Naive thymus-derived CD4-positive, alpha-beta T cell (primary cell): Measurements from ENCODE around the gene TSHR. TPM values are rescaled to one million over a fixed set of nuclear protein-coding genes. Genes with fewer than 3 reads are reported as not detected.
A peak's percentile ranks its signal among the peaks of the same experiment; 100 is the strongest.

Experiments used
- ATAC-seq: fragments of 150-1000 bp; cut with Tn5 transposase; 2 replicates; pipeline ENCODE4 v1.10.0; 2021; ENCODE audit warnings: mild to moderate bottlenecking, moderate library complexity
- CTCF ChIA-PET: fragments of 350-600 bp; sonication (Branson Sonifier 250); formaldehyde crosslinking; loops from one replicate; lab custom pipeline; 2021; ENCODE audit warnings: antibody characterized with exemption; lab: Charles Lee
- POLR2A ChIA-PET: fragments of 350-600 bp; sonication (Branson Sonifier 250); formaldehyde crosslinking; loops from one replicate; lab custom pipeline; 2021; ENCODE audit warnings: antibody characterized with exemption, inconsistent platforms; lab: Charles Lee
- DNase-seq, 9 donors: peaks; one replicate each; pipeline versions ENCODE4 v3.0.0 to v3.0.0-alpha.2; 2020 to 2022; ENCODE audit warnings: mixed read lengths in 1 of 9
- H3K27ac ChIP-seq: one replicate; pipeline ENCODE4 v1.7.0; 2013; ENCODE audit warnings: mild to moderate bottlenecking, low read depth, low read length, moderate library complexity
- H3K27me3 ChIP-seq, 2 donors: one replicate each; pipeline ENCODE4 v1.7.0; 2013; ENCODE audit warnings: low read length in 2 of 2, mild to moderate bottlenecking in 2 of 2, moderate library complexity in 2 of 2; ENCODE audit not compliant: control insufficient read depth in 2 of 2, insufficient read depth in 2 of 2
- H3K36me3 ChIP-seq, 3 experiments: 1 replicate in 2 of 3; 2 replicates in 1 of 3; pipeline ENCODE4 v1.7.0; 2013; ENCODE audit warnings: low read length in 3 of 3, mild to moderate bottlenecking in 3 of 3, moderate library complexity in 1 of 3; ENCODE audit not compliant: insufficient read depth in 3 of 3, control insufficient read depth in 2 of 3
- H3K4me1 ChIP-seq, 2 donors: one replicate each; pipeline ENCODE4 v1.7.0; 2013; ENCODE audit warnings: low read length in 2 of 2, mild to moderate bottlenecking in 2 of 2, moderate library complexity in 1 of 2; ENCODE audit not compliant: control insufficient read depth in 2 of 2, insufficient read depth in 2 of 2
- H3K4me3 ChIP-seq: 2 replicates; pipeline ENCODE4 v1.7.0; 2013; ENCODE audit warnings: mild to moderate bottlenecking, low read length
- H3K9me3 ChIP-seq, 3 experiments: 1 replicate in 2 of 3; 2 replicates in 1 of 3; pipeline ENCODE4 v1.7.0; 2013; ENCODE audit warnings: low read length in 3 of 3; ENCODE audit not compliant: control insufficient read depth in 2 of 3
- H3K27ac Mint-ChIP-seq, 9 donors: one replicate each; pipeline ENCODE4 v1.8.0; 2020 to 2022; ENCODE audit warnings: mixed read lengths in 9 of 9, mild to moderate bottlenecking in 8 of 9, moderate library complexity in 5 of 9, inconsistent platforms in 2 of 9
- H3K27me3 Mint-ChIP-seq, 5 donors: one replicate each; pipeline ENCODE4 v1.8.0; 2021 to 2022; ENCODE audit warnings: mixed read lengths in 5 of 5, mild to moderate bottlenecking in 1 of 5
- H3K36me3 Mint-ChIP-seq, 5 donors: one replicate each; pipeline ENCODE4 v1.8.0; 2020 to 2022; ENCODE audit warnings: mixed read lengths in 5 of 5, mild to moderate bottlenecking in 3 of 5, inconsistent platforms in 1 of 5
- H3K4me1 Mint-ChIP-seq, 7 donors: one replicate each; pipeline ENCODE4 v1.8.0; 2020 to 2022; ENCODE audit warnings: mixed read lengths in 7 of 7, mild to moderate bottlenecking in 3 of 7, inconsistent platforms in 1 of 7
- H3K4me3 Mint-ChIP-seq, 10 donors: one replicate each; pipeline ENCODE4 v1.8.0; 2020 to 2022; ENCODE audit warnings: mild to moderate bottlenecking in 10 of 10, mixed read lengths in 10 of 10, moderate library complexity in 6 of 10, inconsistent platforms in 2 of 10
- H3K9me3 Mint-ChIP-seq, 11 donors: one replicate each; pipeline ENCODE4 v1.8.0; 2020 to 2022; ENCODE audit warnings: mixed read lengths in 11 of 11, mild to moderate bottlenecking in 4 of 11, inconsistent platforms in 1 of 11, moderate library complexity in 1 of 11
- intact Hi-C, 2 donors: fragments of 100-400 bp; cut with micrococcal nuclease; formaldehyde crosslinking; loops; one replicate each; pipeline ENCODE4 v1.15.1; 2023
- polyA plus RNA-seq, 2 donors: library from polyadenylated mRNA; unstranded; fragments of 300-500 nt; fragmentation: Illumina TruSeq; gene quantifications; one replicate each; pipeline ENCODE4 v1.2.3, GENCODE V29; 2021
- total RNA-seq, 6 experiments: library from RNA in 5 of 6; stranded (reverse) in 5 of 6; gene quantifications; 1 replicate in 5 of 6; 2 replicates in 1 of 6; pipeline ENCODE4 v1.2.3 and lab custom pipeline; 2021 to 2026

TSHR gene
- total and polyA plus RNA-seq, 7 experiments from 2014 or later: 0.48 to 2.2 (median 0.78) TPM; not detected in 4

GRCh38 chr14:81169711-81170103 is 214.3 kb downstream of the TSHR start:
- CTCF ChIA-PET: interaction anchor here (0.6 to 3.8 kb wide), 11 partner anchors 7 to 214 kb away, joined by 3 to 31 read pairs (median 3); partner anchors contain the start of genes GTF2A1 and TSHR

GRCh38 chr14:81170104-81170828 is 214.8 kb downstream of the TSHR start:
- Histone ChIP-seq H3K27ac (peak overlapping the region; percentile 54), H3K36me3 (no peaks in the 10 kb centered on the region), H3K27me3 (no peaks in the 10 kb centered on the region), H3K4me1 (peaks cover 8 to 17% of the 10 kb centered on the region in 2 donors), H3K4me3 (peak overlapping the region; percentile 79), H3K9me3 (no peaks in the 10 kb centered on the region)
- peak overlapping the region; percentile 87 to 98 (median 93) for H3K4me3 Mint-ChIP-seq
- intact Hi-C loops: loop anchor here (1.0 to 5.0 kb wide), 13 partner anchors 8 to 364 kb away; partner anchors contain the start of genes CEP128 (in 2 of the 2), SEL1L (in 1 of the 2) and TSHR (in 1 of the 2)
- peaks cover 0 to 4% (median 0%) of the 10 kb centered on the region in 5 donors for H3K36me3 Mint-ChIP-seq
- H3K27ac Mint-ChIP-seq: peak overlapping the region; percentile 71 to 96 (median 92)
- no peaks in the 10 kb centered on the region for H3K27me3 Mint-ChIP-seq
- peaks cover 11 to 46% (median 24%) of the 10 kb centered on the region in 7 donors for H3K4me1 Mint-ChIP-seq
- CTCF ChIA-PET: interaction anchor here (0.6 to 3.8 kb wide), 14 partner anchors 8 to 215 kb away, joined by 3 to 31 read pairs (median 3); partner anchors contain the start of genes GTF2A1 and TSHR
- no peaks in the 10 kb centered on the region for H3K9me3 Mint-ChIP-seq
- DNase-seq: peak; percentile 76 to 91 (median 89)
- peak; percentile 98 for ATAC-seq
- POLR2A ChIA-PET: interaction anchor here (0.8 to 3.6 kb wide), 8 partner anchors 13 to 294 kb away, joined by 3 to 31 read pairs (median 3); partner anchors contain the start of genes GTF2A1 and TSHR

More at GRCh38 chr14:81169711-81170103, 214.3 kb downstream of the TSHR start:
- no peak for DNase-seq
- intact Hi-C loops: loop anchor here (1.0 to 5.0 kb wide), 13 partner anchors 9 to 365 kb away; partner anchors contain the start of genes CEP128 (in 2 of the 2), SEL1L (in 1 of the 2) and TSHR (in 1 of the 2)
- peak; percentile 14 for ATAC-seq
- H3K9me3 Mint-ChIP-seq: no peaks in the 10 kb centered on the region
- Histone ChIP-seq H3K36me3 (no peaks in the 10 kb centered on the region), H3K4me3 (peak overlapping the region; percentile 79), H3K4me1 (peaks cover 8 to 17% of the 10 kb centered on the region in 2 donors), H3K27me3 (no peaks in the 10 kb centered on the region), H3K9me3 (no peaks in the 10 kb centered on the region), H3K27ac (peak overlapping the region; percentile 54)
- H3K27ac Mint-ChIP-seq: peak overlapping the region; percentile 71 to 96 (median 92)
- no peaks in the 10 kb centered on the region for H3K27me3 Mint-ChIP-seq
- peak overlapping the region; percentile 87 to 98 (median 93) for H3K4me3 Mint-ChIP-seq
- POLR2A ChIA-PET: interaction anchor here (0.9 to 3.6 kb wide), 6 partner anchors 15 to 295 kb away, joined by 3 to 31 read pairs (median 4); partner anchors contain the start of gene GTF2A1
- peaks cover 11 to 50% (median 24%) of the 10 kb centered on the region in 7 donors for H3K4me1 Mint-ChIP-seq
- H3K36me3 Mint-ChIP-seq: peaks cover 0 to 4% (median 0%) of the 10 kb centered on the region in 5 donors

- Histone ChIP-seq H3K4me3 (peak overlapping the region; percentile 79), H3K27ac (peak overlapping the region; percentile 54), H3K4me1 (peaks cover 8 to 17% of the 10 kb centered on the region in 2 donors), H3K27me3 (no peaks in the 10 kb centered on the region), H3K9me3 (no peaks in the 10 kb centered on the region), H3K36me3 (no peaks in the 10 kb centered on the region)
- Mint-ChIP-seq H3K4me1 (peaks cover 11 to 45% (median 24%) of the 10 kb centered on the region in 7 donors), H3K27me3 (no peaks in the 10 kb centered on the region), H3K36me3 (peaks cover 0 to 4% (median 0%) of the 10 kb centered on the region in 5 donors), H3K27ac (peak overlapping the region; percentile 58 to 96 (median 89)), H3K4me3 (peak overlapping the region in 9 of 10 donors; percentile 87 to 98 (median 94)), H3K9me3 (no peaks in the 10 kb centered on the region)
- DNase-seq (no peak), ATAC-seq (no peak)
- CTCF ChIA-PET: interaction anchor here (1.0 to 3.8 kb wide), 8 partner anchors 50 to 283 kb away, joined by 3 to 31 read pairs (median 3); partner anchors contain the start of genes GTF2A1 and TSHR
- intact Hi-C loops: loop anchor here (1.0 to 5.0 kb wide), 13 partner anchors 7 to 363 kb away; partner anchors contain the start of genes CEP128 (in 2 of the 2), SEL1L (in 1 of the 2) and TSHR (in 1 of the 2)
- POLR2A ChIA-PET: interaction anchor here (0.7 to 3.6 kb wide), 8 partner anchors 12 to 215 kb away, joined by 3 to 31 read pairs (median 3); partner anchors contain the start of genes GTF2A1 and TSHR
Measured at GRCh38 chr14:81170829-81171195, 215.4 kb downstream of the TSHR start.

GRCh38 chr14:81172353-81172752 is 216.9 kb downstream of the TSHR start:
- POLR2A ChIA-PET: interaction anchor here (3.6 kb wide), 1 partner anchor 47 kb away, joined by 31 read pairs; no protein-coding TSS in a partner anchor
- CTCF ChIA-PET: interaction anchor here (0.6 to 3.8 kb wide), 3 partner anchors 13 to 176 kb away, joined by 3 to 31 read pairs (median 5); no protein-coding TSS in a partner anchor
- Histone ChIP-seq H3K27me3 (no peaks in the 10 kb centered on the region), H3K36me3 (no peaks in the 10 kb centered on the region), H3K27ac (no peak overlapping the region), H3K4me1 (peaks cover 8 to 17% of the 10 kb centered on the region in 2 donors), H3K9me3 (no peaks in the 10 kb centered on the region), H3K4me3 (no peak overlapping the region)
- intact Hi-C loops: loop anchor here in 1 of 2 donors (5.0 kb wide), 1 partner anchor 110 kb away; no protein-coding TSS in a partner anchor
- Mint-ChIP-seq H3K9me3 (no peaks in the 10 kb centered on the region), H3K27ac (peak overlapping the region in 1 of 9 donors; percentile 32), H3K36me3 (peaks cover 0 to 5% (median 3%) of the 10 kb centered on the region in 5 donors), H3K4me1 (peaks cover 14 to 47% (median 28%) of the 10 kb centered on the region in 7 donors), H3K4me3 (no peak overlapping the region), H3K27me3 (no peaks in the 10 kb centered on the region)
- DNase-seq (no peak), ATAC-seq (no peak)

- POLR2A ChIA-PET: interaction anchor here (3.6 kb wide), 1 partner anchor 46 kb away, joined by 31 read pairs; no protein-coding TSS in a partner anchor
- Histone ChIP-seq H3K27ac (no peak overlapping the region), H3K9me3 (no peaks in the 10 kb centered on the region), H3K4me3 (no peak overlapping the region), H3K27me3 (no peaks in the 10 kb centered on the region), H3K36me3 (no peaks in the 10 kb centered on the region), H3K4me1 (peaks cover 8 to 17% of the 10 kb centered on the region in 2 donors)
- CTCF ChIA-PET: interaction anchor here (0.8 to 3.8 kb wide), 2 partner anchors 26 to 176 kb away, joined by 3 to 31 read pairs; no protein-coding TSS in a partner anchor
- H3K9me3 Mint-ChIP-seq: no peaks in the 10 kb centered on the region
- DNase-seq (no peak), ATAC-seq (no peak)
- H3K27me3 Mint-ChIP-seq: no peaks in the 10 kb centered on the region
- peaks cover 0 to 5% (median 3%) of the 10 kb centered on the region in 5 donors for H3K36me3 Mint-ChIP-seq
- peaks cover 17 to 50% (median 28%) of the 10 kb centered on the region in 7 donors for H3K4me1 Mint-ChIP-seq
- no peak overlapping the region for H3K27ac Mint-ChIP-seq
- H3K4me3 Mint-ChIP-seq: no peak overlapping the region
- intact Hi-C loops: loop anchor here in 1 of 2 donors (5.0 kb wide), 1 partner anchor 111 kb away; no protein-coding TSS in a partner anchor
Measured at GRCh38 chr14:81172881-81173280, 217.5 kb downstream of the TSHR start.

GRCh38 chr14:81176241-81176640 is 220.8 kb downstream of the TSHR start:
- Histone ChIP-seq H3K36me3 (peaks cover 0 to 4% (median 3%) of the 10 kb centered on the region in 3 experiments), H3K4me1 (no peaks in the 10 kb centered on the region), H3K27me3 (no peaks in the 10 kb centered on the region), H3K27ac (no peak overlapping the region), H3K9me3 (no peaks in the 10 kb centered on the region), H3K4me3 (no peak overlapping the region)
- no peak overlapping the region for H3K27ac Mint-ChIP-seq
- CTCF ChIA-PET: interaction anchor here (1.6 kb wide), 1 partner anchor 42 kb away, joined by 3 read pairs; no protein-coding TSS in a partner anchor
- no peak for DNase-seq
- ATAC-seq: peak; percentile 82
- no peak overlapping the region for H3K4me3 Mint-ChIP-seq
- peaks cover 0 to 33% (median 5%) of the 10 kb centered on the region in 7 donors for H3K4me1 Mint-ChIP-seq
- intact Hi-C loops: no loop called here
- H3K27me3 Mint-ChIP-seq: no peaks in the 10 kb centered on the region
- peaks cover 0 to 19% (median 8%) of the 10 kb centered on the region in 5 donors for H3K36me3 Mint-ChIP-seq
- no peaks in the 10 kb centered on the region for H3K9me3 Mint-ChIP-seq
- POLR2A ChIA-PET: no interaction called here
